Left ventricle myocardium superior (tissue), 1 donor: Measurements from ENCODE around the gene HAAO. TPM values are rescaled to one million over a fixed set of nuclear protein-coding genes. Genes with fewer than 3 reads are reported as not detected.

ENCODE experiments used
- ATAC-seq: fragments of 200-7000 bp; cut with Tn5 transposase; one replicate; pipeline ENCODE4 v1.9.1; 2020; ENCODE audit warnings: mild to moderate bottlenecking, moderate library complexity
- DNase-seq: peaks from one replicate; pipeline ENCODE4 v3.0.0-alpha.2; 2020
- intact Hi-C: fragments of 100-400 bp; cut with micrococcal nuclease; formaldehyde crosslinking; loops from one replicate; pipeline ENCODE4 v1.11.0; 2022
- total RNA-seq: library from RNA; stranded (reverse); fragmentation: NEBNext Ultra II Directional; extraction: Animal tissue kit (Norgen Biotek cat#: 25700); gene quantifications from one replicate; pipeline ENCODE4 v1.2.1, GENCODE V29; 2021
- donor health status: DM: no; HTN: yes; CAD: no; lungs with severe emphysema.

Gene HAAO
- total RNA-seq, 1 donor from 2014 or later: 1.9 TPM

GRCh38 chr2:42777883-42778805 is 14.2 kb downstream of the HAAO start:
- ATAC-seq (no peak), DNase-seq (no peak)
- intact Hi-C loops: no loop called here

- no peak for ATAC-seq
These were observed 16.6 kb downstream of the HAAO start for GRCh38 chr2:42775810-42776209.

GRCh38 chr2:42775186-42775585 is 17.2 kb downstream of the HAAO start:
- intact Hi-C loops: no loop called here
- ATAC-seq (no peak), DNase-seq (no peak)

More at GRCh38 chr2:42775810-42776209, 16.6 kb downstream of the HAAO start:
- intact Hi-C loops: no loop called here
- DNase-seq: no peak

- no peak for DNase-seq
These were observed 20.7 kb downstream of the HAAO start for GRCh38 chr2:42771546-42772153.

GRCh38 chr2:42770288-42771131 is 21.9 kb downstream of the HAAO start:
- DNase-seq: no peak
- intact Hi-C loops: no loop called here
- peak; percentile 74 for ATAC-seq

More at GRCh38 chr2:42771546-42772153, 20.7 kb downstream of the HAAO start:
- no peak for ATAC-seq
- intact Hi-C loops: no loop called here

- intact Hi-C loops: no loop called here
- DNase-seq (no peak), ATAC-seq (no peak)
These were observed 22.6 kb downstream of the HAAO start for GRCh38 chr2:42769583-42770287.

- intact Hi-C loops: no loop called here
- DNase-seq: no peak
- no peak for ATAC-seq
These were observed 23.6 kb downstream of the HAAO start for GRCh38 chr2:42768706-42769256.

GRCh38 chr2:42767899-42768705 is 24.3 kb downstream of the HAAO start:
- DNase-seq (no peak), ATAC-seq (no peak)
- intact Hi-C loops: no loop called here

- ATAC-seq: no peak
- intact Hi-C loops: no loop called here
- DNase-seq: no peak
These were observed 25.1 kb downstream of the HAAO start for GRCh38 chr2:42767080-42767898.

GRCh38 chr2:42765686-42766085 is 26.7 kb downstream of the HAAO start:
- intact Hi-C loops: no loop called here
- ATAC-seq: no peak
- no peak for DNase-seq

GRCh38 chr2:42764901-42765300 is 27.5 kb downstream of the HAAO start:
- DNase-seq (no peak), ATAC-seq (no peak)
- intact Hi-C loops: no loop called here

GRCh38 chr2:42764096-42764495 is 28.3 kb downstream of the HAAO start, which contains the start of gene OXER1:
Gene OXER1, minus strand, starts transcription at chr2:42764135. Its CDS starts 73 bp downstream, at chr2:42764062.
- no peak for ATAC-seq
- DNase-seq: no peak
- intact Hi-C loops: no loop called here

GRCh38 chr2:42762823-42763804 is 29.3 kb downstream of the HAAO start:
- intact Hi-C loops: no loop called here
- DNase-seq (no peak), ATAC-seq (no peak)

- no peak for ATAC-seq
- DNase-seq: no peak
- intact Hi-C loops: no loop called here
These were observed 30.2 kb downstream of the HAAO start for GRCh38 chr2:42762155-42762554.

GRCh38 chr2:42761554-42761953 is 30.8 kb downstream of the HAAO start:
- DNase-seq (no peak), ATAC-seq (no peak)
- intact Hi-C loops: no loop called here

GRCh38 chr2:42758751-42759150 is 33.6 kb downstream of the HAAO start:
- intact Hi-C loops: no loop called here
- no peak for DNase-seq
- ATAC-seq: no peak
